ENCODE measurements around the gene ZIM2.

Gene ZIM2

DNA sequence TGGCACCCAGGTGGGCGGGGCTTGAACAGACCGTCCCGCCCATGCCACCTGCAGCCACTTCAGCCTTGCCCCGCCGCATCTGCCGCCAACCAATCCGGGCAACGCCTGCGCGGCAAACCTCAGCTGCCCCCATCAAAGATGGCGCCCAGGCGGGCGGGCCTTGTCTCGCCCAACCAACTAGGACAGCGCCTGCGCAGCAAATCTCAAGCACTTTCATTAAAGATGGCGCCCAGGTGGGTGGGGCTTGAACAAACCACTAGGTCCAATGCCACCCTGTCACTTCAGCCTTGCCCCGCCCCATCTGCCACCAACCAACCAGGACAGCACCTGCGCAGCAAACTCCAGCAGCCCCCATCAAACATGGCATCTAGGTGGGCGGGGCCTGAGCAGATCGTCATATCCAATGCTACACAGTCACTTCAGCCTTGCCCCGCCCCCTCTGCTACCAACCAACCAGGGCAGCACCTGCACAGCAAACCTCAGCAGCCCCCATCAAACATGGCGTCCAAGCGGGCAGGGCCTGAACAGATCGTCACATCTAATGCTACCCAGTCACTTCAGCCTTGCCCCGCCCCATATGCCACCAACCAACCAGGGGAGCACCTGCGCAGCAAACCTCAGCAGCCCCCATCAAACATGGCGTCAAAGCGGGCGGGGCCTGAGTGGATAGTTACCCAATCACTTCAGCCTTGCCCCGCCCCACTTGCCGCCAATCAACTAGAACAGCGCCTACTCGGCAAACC is 1.4 kb downstream of the ZIM2 start:
- no peak for DNase-seq

GRCh38 chr19:56838024-56838908 is 2.3 kb downstream of the ZIM2 start:
- no peak for DNase-seq

- no peak for DNase-seq
These were observed 3.0 kb downstream of the ZIM2 start for GRCh38 chr19:56837492-56838023.

- no peak for DNase-seq
These were observed 3.5 kb downstream of the ZIM2 start for GRCh38 chr19:56837004-56837403.

GRCh38 chr19:56836059-56836458 is 4.5 kb downstream of the ZIM2 start:
- DNase-seq: no peak

- DNase-seq: no peak
These were observed 5.1 kb downstream of the ZIM2 start for GRCh38 chr19:56835401-56835800.

DNA sequence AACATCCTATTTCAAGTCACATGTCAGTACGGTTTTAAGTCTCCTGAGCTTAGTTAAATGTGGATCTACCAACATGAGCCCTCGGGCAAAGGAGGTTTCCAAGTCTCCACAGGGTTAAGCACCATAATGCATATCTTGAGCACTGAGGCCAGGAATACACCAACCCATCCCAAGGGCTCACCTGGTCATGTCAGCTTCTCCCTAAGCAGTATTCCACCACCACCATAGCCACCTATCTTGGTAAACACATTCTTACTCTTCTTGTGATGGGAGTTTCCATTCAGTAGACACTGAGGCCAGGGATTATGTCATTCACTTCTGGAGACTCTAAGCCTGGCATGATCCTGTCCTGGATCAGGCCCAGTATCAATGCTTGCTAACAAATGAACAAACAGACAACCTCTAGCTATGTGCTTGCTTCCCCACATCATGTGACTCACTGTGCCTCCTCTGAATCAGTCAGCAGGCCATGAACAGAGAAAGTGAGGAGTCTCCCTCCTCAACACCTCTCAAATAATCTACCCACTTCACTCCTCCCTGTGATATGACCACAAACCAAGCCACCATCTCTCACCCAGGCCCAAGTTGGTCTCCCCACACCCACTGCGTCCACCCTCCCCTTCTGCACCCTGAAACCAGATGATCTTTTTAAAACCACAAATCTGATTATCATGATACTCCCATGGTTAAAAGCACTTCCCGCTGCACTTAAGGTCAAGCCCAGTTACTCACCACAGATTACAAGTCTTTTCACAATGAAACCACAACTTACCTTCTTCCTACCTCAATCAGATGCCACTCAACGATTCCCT is 5.8 kb downstream of the ZIM2 start:
- DNase-seq: no peak

GRCh38 chr19:56832352-56832928 is 8.1 kb downstream of the ZIM2 start:
- no peak for DNase-seq

- no peak for DNase-seq
These were observed 9.3 kb downstream of the ZIM2 start for GRCh38 chr19:56831255-56831654.

DNA sequence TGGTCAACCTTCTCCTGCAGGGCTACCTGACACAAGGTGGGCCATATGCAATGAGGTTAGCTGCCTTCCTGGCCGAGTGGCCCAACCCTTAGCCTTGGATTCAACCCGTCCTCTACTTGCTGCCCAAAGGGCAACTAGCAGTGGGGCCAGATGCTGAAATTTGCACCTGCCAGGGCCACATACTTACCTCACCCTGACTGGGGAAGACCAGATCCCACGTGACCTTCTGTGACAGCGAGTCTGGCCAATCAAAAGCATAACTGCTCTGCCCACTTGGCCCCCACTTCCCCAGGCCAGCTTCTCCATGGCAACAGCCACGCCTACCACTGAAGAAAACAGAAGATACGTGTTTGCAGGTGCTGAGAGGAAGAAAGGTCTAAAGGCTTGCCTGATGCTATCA is 10.9 kb downstream of the ZIM2 start:
- no peak for DNase-seq

DNA sequence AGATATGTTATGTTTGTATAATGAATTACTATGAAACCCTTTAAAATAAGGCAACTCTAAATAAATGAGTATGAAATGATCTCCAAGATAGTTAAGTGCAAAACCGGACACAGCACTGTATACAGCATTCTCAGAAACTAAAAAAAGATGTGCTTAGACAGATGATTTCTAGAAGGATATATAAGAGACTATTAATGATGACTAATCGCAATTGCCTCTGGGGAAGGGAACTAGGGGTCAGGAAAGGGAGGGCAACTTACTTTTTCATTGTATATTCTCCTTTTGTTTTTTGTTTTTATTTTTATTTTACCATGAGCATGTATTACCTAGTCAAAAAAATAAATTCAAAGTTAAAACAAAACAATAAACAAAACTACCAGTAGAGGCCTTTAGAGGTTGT is 12.8 kb downstream of the ZIM2 start:
- no peak for DNase-seq

GRCh38 chr19:56823956-56824355 is 16.6 kb downstream of the ZIM2 start:
- DNase-seq: no peak

DNA sequence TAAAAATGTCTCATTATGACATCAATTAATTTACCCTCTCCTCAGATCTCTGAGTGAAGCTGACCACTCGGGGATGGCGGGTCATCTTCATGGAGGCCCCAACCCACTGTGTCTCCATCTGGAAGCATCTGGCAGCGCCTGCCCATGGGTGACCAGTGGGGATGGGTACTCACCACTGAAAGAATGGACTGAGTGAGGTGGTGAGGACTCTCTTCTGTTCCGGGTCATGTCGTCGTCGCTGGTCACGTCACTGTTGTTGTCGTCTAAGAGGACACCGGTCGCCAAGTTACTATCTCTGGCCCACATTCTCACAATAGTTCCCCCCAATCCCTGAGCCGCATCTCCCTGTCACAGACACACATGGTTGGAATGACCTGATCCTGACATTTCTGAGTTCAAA is 17.1 kb downstream of the ZIM2 start:
- DNase-seq: no peak

DNA sequence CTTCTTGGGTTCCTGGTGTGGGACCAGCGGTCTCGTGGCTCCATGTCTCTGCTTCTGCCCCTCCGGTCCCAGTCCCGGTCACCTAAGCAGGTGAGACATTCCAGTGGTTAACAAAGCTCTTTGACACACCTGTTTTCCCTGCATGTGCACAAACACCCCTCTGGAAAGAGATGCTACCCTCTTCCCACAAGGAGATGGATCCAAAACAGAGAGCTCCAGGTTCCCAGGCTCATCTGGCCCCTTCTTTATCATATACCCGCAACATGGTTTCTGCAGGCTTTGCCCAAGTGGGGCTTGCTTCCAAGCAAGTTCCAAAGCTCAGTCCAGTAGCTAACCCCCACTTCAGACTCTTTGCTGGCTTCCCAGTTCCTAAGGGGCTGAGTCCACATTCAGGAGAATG is 17.8 kb downstream of the ZIM2 start:
- DNase-seq: no peak

GRCh38 chr19:56821675-56822074 is 18.9 kb downstream of the ZIM2 start:
- DNase-seq: no peak

- DNase-seq: no peak
These were observed 19.3 kb downstream of the ZIM2 start for GRCh38 chr19:56821209-56821608.

DNA sequence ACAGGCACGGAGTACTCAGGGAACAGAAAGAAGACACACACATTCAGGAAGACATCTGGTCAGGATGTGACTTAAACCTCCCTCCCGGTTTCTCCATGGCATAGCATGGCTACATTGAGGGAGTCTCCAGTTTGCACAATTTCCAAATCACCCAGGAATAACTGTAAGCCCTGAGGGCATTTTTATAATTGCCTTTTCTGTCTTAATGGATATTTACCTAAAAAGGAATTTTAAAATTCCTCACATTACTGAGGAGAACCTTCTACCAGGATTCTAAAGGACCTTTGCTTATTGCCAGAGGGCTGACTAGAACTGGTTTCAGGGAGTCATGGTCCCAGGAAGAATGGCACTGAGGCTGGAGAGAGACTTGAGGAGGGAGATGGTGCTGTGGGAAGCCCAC is 21.4 kb downstream of the ZIM2 start:
- no peak for DNase-seq

DNA sequence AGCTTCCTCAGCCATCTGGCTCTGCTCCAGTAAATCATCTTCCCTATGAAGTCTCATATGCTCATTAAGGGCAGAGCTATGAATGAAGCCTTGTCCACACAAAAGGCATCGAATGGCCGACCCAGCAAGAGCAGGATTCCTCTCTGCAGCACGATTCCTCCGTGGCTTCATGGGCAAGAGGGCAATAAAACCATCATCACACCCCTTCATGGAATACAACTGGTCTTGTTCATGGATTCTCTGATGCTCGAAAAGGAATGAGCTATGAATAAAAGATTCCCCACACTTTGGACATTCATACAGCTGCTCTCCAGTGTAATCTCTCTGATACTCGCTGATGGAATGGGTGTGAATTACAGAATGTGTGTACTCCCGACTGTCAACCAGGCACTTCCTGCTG is 25.9 kb downstream of the ZIM2 start:
- no peak for DNase-seq

DNA sequence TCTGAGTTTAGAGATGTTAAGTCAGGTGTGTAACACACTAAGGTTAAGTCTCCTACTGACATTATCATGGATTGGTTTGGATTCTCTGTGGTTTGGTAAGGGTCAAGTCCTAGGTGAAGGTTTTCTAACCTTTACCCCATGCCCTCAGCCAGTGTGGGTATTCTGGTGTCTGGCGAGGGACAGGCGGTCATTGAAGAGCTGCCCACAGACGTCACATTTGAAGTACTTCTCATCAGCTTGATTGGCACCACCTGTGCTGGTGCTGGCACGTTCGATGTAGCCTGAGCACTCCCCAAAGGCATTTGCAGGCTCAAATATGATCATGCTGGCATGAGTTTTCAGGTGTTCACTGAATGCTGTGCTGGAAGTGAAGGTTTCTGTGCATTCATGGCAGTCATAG is 27.0 kb downstream of the ZIM2 start:
- no peak for DNase-seq

DNA sequence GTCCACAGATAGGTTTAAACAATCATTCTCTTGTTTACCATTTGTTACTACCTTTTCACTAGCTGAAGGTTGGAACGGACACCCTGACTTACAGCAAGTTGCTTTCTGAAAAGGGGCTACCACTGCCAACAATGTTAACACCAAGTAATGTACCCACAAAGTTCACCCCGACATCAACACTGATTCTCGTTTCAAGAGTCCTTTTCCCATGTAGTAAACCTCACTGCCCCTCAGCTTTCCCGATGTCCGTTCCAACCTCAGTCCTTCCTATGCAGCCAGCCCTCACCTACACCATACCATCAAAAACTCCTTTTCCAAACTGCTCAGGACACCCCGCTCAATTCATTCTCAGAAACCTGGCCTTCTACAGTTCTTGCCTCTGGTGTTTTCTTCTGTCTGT is 29.0 kb downstream of the ZIM2 start:
- no peak for DNase-seq

GRCh38 chr19:56810260-56810659 is 30.3 kb downstream of the ZIM2 start:
- no peak for DNase-seq

GRCh38 chr19:56808717-56809392 is 31.7 kb downstream of the ZIM2 start:
- DNase-seq: no peak

All from NCI-H1048 (cell line).